GM12878 (cell line): Measurements from ENCODE around the gene DIAPH1. TPM values are rescaled to one million over a fixed set of nuclear protein-coding genes. Genes with fewer than 3 reads are reported as not detected.

ENCODE experiments used
- CHD2 ChIP-seq: IDR thresholded peaks from 2 replicates; pipeline ENCODE4 v1.6.1; 2011; ENCODE audit warnings: low read depth, low read length, improper control_type of control experiment, borderline replicate concordance
- EED ChIP-seq: sonication (generic); IDR thresholded peaks from 2 replicates; pipeline ENCODE4 v1.6.1; 2016; ENCODE audit warnings: antibody characterized with exemption, low read depth
- FOXK2 ChIP-seq: fragments of 450-650 bp; IDR thresholded peaks from 2 replicates; pipeline ENCODE4 v1.6.1; 2017; ENCODE audit warnings: mild to moderate bottlenecking, moderate library complexity
- FOXM1 ChIP-seq: IDR thresholded peaks from 2 replicates; pipeline ENCODE4 v1.6.1; 2012; ENCODE audit warnings: low read depth, mild to moderate bottlenecking, inconsistent platforms, low read length, moderate library complexity
- HDAC6 ChIP-seq: fragments of 200-600 bp; sonication (generic); IDR thresholded peaks from one replicate; pipeline ENCODE4 v1.8.0; 2017; ENCODE audit warnings: antibody characterized with exemption; ENCODE audit not compliant: unreplicated experiment
- IKZF1 ChIP-seq: fragments of 450-650 bp; conservative IDR thresholded peaks from 2 replicates; pipeline ENCODE4 v1.6.1; 2017; ENCODE audit warnings: antibody characterized with exemption, mild to moderate bottlenecking
- MYC ChIP-seq: IDR thresholded peaks from 2 replicates; pipeline ENCODE4 v1.6.1; 2011; ENCODE audit warnings: mild to moderate bottlenecking, low read length, moderate library complexity, inconsistent platforms; ENCODE audit not compliant: insufficient read depth, insufficient replicate concordance, insufficient read length, severe bottlenecking
- RAD51 ChIP-seq: fragments of 450-650 bp; IDR thresholded peaks from 2 replicates; pipeline ENCODE4 v1.6.1; 2016; ENCODE audit warnings: moderate library complexity, mild to moderate bottlenecking, inconsistent platforms
- RUNX3 ChIP-seq: IDR thresholded peaks from 2 replicates; pipeline ENCODE4 v1.6.1; 2012; ENCODE audit warnings: low read length, inconsistent platforms
- SMARCA5 ChIP-seq: fragments of 450-650 bp; IDR thresholded peaks from 2 replicates; pipeline ENCODE4 v1.6.1; 2017; ENCODE audit warnings: mild to moderate bottlenecking
- ZNF24 ChIP-seq: fragments of 450-650 bp; IDR thresholded peaks from 2 replicates; pipeline ENCODE4 v1.6.1; 2017; ENCODE audit warnings: antibody characterized with exemption, mild to moderate bottlenecking
- ZNF274 ChIP-seq: IDR thresholded peaks from one replicate; pipeline ENCODE4 v1.8.0; 2011; ENCODE audit not compliant: insufficient read length, insufficient read depth
- polyA plus RNA-seq, 11 experiments: library from polyadenylated mRNA; depleted of rRNA in 4 of 11; unstranded in 6 of 11; stranded (reverse) in 5 of 11; fragments of >200 nt; fragmentation: Nextera tagmentation in 4 of 11; fragmentation: Illumina TruSeq in 1 of 11; extraction: Ambion mirVana in 4 of 11; extraction: Trizol in 1 of 11; gene quantifications; 1 replicate in 1 of 11; 2 replicates in 10 of 11; pipeline versions ENCODE4 v1.2.1 to v1.2.3, GENCODE V29; 2011 to 2016; ENCODE audit warnings: inconsistent platforms in 2 of 11, missing spikeins in 2 of 11, low read depth in 1 of 11
- total RNA-seq, 4 experiments: library from RNA; depleted of rRNA in 3 of 4; stranded (reverse); fragments of >200 nt in 3 of 4; fragmentation: Illumina TruSeq in 1 of 4; extraction: Trizol in 1 of 4; gene quantifications; 2 replicates each; pipeline versions ENCODE4 v1.2.1 to v1.2.3, GENCODE V29; 2013 to 2021
- TF ChIP-seq, protein P1 (sequence below): fragments of 150-350 bp; IDR thresholded peaks from 2 replicates; pipeline ENCODE4 v1.6.1; 2016; ENCODE audit warnings: low read depth, low read length
- TF ChIP-seq, protein P2 (sequence below): fragments of 450-650 bp; formaldehyde crosslinking; IDR thresholded peaks from 2 replicates; pipeline ENCODE4 v1.5.0; 2022; ENCODE audit warnings: mild to moderate bottlenecking, missing genetic modification characterization
- TF ChIP-seq, protein P3 (sequence below): fragments of 450-650 bp; formaldehyde crosslinking; IDR thresholded peaks from 2 replicates; pipeline ENCODE4 v1.4.0; 2022; ENCODE audit warnings: mild to moderate bottlenecking, moderate library complexity
- TF ChIP-seq, protein P4 (sequence below): IDR thresholded peaks from 2 replicates; pipeline ENCODE4 v1.6.1; 2012; ENCODE audit warnings: mild to moderate bottlenecking, low read depth, low read length

DIAPH1 gene
- total and polyA plus RNA-seq, 10 of the 15 experiments (the other 5 are each of a cell fraction or from before 2014, with no cell fraction given), result 37.8 to 168 (median 59.0) TPM

DNA sequence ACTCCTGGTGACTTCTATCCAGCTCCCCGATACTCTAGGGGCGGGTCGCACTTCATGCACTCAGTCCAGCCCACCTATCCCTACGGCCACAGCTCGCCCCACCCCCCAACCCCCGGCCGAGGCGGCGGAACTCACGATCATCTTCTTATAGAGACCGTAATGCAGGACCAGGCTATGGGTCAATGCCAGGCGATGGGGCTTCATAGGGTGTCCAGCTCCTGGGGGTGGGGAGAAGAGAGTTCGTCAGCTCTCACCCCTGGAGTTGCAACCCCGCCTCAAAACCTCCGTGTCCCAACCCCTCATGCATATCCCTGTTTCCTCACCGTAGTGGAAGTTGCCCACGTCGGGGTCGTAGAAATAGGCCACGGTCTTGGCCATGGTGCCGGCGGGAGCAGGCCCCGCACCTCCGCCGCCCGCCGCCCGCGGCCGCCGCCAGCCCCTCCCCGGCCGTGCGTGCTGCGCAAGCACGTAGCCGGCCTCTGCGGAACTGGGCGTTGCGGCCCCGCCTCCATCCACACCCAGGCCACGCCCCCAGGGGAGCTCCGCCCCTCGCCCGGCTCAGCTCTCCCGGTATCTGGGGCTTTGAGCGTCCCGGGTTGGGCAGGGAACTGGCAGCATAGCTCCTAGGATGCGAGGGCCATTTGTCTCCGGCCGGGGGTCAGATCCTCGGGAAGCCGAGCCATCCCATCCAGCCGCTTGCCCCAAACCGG is 17.8 kb upstream of the DIAPH1 start, which contains the start of the genes HDAC3 and RELL2 (continued):
- peak; percentile 73; the same call in 1 of the 2 replicates for TF ChIP-seq SMARCA5
- TF ChIP-seq, protein P1, sequence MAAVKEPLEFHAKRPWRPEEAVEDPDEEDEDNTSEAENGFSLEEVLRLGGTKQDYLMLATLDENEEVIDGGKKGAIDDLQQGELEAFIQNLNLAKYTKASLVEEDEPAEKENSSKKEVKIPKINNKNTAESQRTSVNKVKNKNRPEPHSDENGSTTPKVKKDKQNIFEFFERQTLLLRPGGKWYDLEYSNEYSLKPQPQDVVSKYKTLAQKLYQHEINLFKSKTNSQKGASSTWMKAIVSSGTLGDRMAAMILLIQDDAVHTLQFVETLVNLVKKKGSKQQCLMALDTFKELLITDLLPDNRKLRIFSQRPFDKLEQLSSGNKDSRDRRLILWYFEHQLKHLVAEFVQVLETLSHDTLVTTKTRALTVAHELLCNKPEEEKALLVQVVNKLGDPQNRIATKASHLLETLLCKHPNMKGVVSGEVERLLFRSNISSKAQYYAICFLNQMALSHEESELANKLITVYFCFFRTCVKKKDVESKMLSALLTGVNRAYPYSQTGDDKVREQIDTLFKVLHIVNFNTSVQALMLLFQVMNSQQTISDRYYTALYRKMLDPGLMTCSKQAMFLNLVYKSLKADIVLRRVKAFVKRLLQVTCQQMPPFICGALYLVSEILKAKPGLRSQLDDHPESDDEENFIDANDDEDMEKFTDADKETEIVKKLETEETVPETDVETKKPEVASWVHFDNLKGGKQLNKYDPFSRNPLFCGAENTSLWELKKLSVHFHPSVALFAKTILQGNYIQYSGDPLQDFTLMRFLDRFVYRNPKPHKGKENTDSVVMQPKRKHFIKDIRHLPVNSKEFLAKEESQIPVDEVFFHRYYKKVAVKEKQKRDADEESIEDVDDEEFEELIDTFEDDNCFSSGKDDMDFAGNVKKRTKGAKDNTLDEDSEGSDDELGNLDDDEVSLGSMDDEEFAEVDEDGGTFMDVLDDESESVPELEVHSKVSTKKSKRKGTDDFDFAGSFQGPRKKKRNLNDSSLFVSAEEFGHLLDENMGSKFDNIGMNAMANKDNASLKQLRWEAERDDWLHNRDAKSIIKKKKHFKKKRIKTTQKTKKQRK, result no peak
- TF ChIP-seq, protein P2, sequence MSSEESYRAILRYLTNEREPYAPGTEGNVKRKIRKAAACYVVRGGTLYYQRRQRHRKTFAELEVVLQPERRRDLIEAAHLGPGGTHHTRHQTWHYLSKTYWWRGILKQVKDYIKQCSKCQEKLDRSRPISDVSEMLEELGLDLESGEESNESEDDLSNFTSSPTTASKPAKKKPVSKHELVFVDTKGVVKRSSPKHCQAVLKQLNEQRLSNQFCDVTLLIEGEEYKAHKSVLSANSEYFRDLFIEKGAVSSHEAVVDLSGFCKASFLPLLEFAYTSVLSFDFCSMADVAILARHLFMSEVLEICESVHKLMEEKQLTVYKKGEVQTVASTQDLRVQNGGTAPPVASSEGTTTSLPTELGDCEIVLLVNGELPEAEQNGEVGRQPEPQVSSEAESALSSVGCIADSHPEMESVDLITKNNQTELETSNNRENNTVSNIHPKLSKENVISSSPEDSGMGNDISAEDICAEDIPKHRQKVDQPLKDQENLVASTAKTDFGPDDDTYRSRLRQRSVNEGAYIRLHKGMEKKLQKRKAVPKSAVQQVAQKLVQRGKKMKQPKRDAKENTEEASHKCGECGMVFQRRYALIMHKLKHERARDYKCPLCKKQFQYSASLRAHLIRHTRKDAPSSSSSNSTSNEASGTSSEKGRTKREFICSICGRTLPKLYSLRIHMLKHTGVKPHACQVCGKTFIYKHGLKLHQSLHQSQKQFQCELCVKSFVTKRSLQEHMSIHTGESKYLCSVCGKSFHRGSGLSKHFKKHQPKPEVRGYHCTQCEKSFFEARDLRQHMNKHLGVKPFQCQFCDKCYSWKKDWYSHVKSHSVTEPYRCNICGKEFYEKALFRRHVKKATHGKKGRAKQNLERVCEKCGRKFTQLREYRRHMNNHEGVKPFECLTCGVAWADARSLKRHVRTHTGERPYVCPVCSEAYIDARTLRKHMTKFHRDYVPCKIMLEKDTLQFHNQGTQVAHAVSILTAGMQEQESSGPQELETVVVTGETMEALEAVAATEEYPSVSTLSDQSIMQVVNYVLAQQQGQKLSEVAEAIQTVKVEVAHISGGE, result no peak
- TF ChIP-seq, protein P3, sequence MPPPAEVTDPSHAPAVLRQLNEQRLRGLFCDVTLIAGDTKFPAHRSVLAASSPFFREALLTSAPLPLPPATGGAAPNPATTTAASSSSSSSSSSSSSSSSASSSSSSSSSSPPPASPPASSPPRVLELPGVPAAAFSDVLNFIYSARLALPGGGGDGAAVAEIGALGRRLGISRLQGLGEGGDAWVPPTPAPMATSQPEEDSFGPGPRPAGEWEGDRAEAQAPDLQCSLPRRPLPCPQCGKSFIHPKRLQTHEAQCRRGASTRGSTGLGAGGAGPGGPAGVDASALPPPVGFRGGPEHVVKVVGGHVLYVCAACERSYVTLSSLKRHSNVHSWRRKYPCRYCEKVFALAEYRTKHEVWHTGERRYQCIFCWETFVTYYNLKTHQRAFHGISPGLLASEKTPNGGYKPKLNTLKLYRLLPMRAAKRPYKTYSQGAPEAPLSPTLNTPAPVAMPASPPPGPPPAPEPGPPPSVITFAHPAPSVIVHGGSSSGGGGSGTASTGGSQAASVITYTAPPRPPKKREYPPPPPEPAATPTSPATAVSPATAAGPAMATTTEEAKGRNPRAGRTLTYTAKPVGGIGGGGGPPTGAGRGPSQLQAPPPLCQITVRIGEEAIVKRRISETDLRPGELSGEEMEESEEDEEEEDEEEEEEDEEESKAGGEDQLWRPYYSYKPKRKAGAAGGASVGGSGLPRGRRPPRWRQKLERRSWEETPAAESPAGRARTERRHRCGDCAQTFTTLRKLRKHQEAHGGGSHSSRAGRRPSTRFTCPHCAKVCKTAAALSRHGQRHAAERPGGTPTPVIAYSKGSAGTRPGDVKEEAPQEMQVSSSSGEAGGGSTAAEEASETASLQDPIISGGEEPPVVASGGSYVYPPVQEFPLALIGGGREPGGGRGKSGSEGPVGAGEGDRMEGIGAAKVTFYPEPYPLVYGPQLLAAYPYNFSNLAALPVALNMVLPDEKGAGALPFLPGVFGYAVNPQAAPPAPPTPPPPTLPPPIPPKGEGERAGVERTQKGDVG (CRISPR knock-in tag), result no peak
- no peak for TF ChIP-seq FOXM1
- TF ChIP-seq EED, result no peak
- TF ChIP-seq ZNF24, result no peak
- no peak; the same call in 1 of the 2 replicates for TF ChIP-seq RUNX3
- TF ChIP-seq HDAC6, result no peak
- TF ChIP-seq CHD2, result no peak; the same call in 1 of the 2 replicates
- TF ChIP-seq IKZF1, result peak; percentile 17; the same call in 1 of the 2 replicates
- TF ChIP-seq, protein P4, sequence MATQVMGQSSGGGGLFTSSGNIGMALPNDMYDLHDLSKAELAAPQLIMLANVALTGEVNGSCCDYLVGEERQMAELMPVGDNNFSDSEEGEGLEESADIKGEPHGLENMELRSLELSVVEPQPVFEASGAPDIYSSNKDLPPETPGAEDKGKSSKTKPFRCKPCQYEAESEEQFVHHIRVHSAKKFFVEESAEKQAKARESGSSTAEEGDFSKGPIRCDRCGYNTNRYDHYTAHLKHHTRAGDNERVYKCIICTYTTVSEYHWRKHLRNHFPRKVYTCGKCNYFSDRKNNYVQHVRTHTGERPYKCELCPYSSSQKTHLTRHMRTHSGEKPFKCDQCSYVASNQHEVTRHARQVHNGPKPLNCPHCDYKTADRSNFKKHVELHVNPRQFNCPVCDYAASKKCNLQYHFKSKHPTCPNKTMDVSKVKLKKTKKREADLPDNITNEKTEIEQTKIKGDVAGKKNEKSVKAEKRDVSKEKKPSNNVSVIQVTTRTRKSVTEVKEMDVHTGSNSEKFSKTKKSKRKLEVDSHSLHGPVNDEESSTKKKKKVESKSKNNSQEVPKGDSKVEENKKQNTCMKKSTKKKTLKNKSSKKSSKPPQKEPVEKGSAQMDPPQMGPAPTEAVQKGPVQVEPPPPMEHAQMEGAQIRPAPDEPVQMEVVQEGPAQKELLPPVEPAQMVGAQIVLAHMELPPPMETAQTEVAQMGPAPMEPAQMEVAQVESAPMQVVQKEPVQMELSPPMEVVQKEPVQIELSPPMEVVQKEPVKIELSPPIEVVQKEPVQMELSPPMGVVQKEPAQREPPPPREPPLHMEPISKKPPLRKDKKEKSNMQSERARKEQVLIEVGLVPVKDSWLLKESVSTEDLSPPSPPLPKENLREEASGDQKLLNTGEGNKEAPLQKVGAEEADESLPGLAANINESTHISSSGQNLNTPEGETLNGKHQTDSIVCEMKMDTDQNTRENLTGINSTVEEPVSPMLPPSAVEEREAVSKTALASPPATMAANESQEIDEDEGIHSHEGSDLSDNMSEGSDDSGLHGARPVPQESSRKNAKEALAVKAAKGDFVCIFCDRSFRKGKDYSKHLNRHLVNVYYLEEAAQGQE, result no peak
- TF ChIP-seq FOXK2, result no peak
- no peak for TF ChIP-seq ZNF274
- peak; percentile 40 for TF ChIP-seq MYC
- TF ChIP-seq RAD51, result no peak
